HepG2 (cell line): Measurements from ENCODE around the gene ACTL8. TPM values are rescaled to one million over a fixed set of nuclear protein-coding genes. Genes with fewer than 3 reads are reported as not detected.

ENCODE experiments used
- ESRRA ChIP-seq: sonication (generic); formaldehyde crosslinking; IDR thresholded peaks from 2 replicates; pipeline ENCODE4 v1.5.1; 2020; ENCODE audit warnings: mild to moderate bottlenecking, low read depth, missing genetic modification reagents
- ETV6 ChIP-seq: sonication (generic); formaldehyde crosslinking; conservative IDR thresholded peaks from 2 replicates; pipeline ENCODE4 v1.4.0; 2020; ENCODE audit warnings: missing genetic modification reagents
- HDAC6 ChIP-seq: fragments of 200-600 bp; sonication (generic); IDR thresholded peaks from 2 replicates; pipeline ENCODE4 v1.7.0; 2017; ENCODE audit warnings: mild to moderate bottlenecking, antibody characterized with exemption, low read length, low read depth
- HMG20B ChIP-seq: conservative IDR thresholded peaks from 2 replicates; pipeline ENCODE4 v1.6.1; 2016; ENCODE audit warnings: missing genetic modification reagents, missing compliant biosample characterization
- KAT8 ChIP-seq: IDR thresholded peaks from 2 replicates; pipeline ENCODE4 v1.6.1; 2016; ENCODE audit warnings: missing genetic modification reagents, missing compliant biosample characterization
- MIER3 ChIP-seq: IDR thresholded peaks from 2 replicates; pipeline ENCODE4 v1.6.1; 2016; ENCODE audit warnings: missing compliant biosample characterization, borderline replicate concordance
- NCOA5 ChIP-seq: sonication (generic); formaldehyde crosslinking; IDR thresholded peaks from 2 replicates; pipeline ENCODE4 v1.4.0; 2020; ENCODE audit warnings: missing genetic modification reagents
- PCBP2 ChIP-seq: fragments of 200-400 bp; formaldehyde crosslinking; optimal IDR thresholded peaks from 2 replicates; pipeline ENCODE3; 2018; ENCODE audit warnings: low read length, low read depth; ENCODE audit not compliant: poor library complexity, severe bottlenecking
- RAD51 ChIP-seq: fragments of 450-650 bp; IDR thresholded peaks from 2 replicates; pipeline ENCODE4 v1.6.1; 2016; ENCODE audit warnings: borderline replicate concordance
- ZC3H4 ChIP-seq: sonication (generic); formaldehyde crosslinking; IDR thresholded peaks from 2 replicates; pipeline ENCODE4 v1.4.0; 2020; ENCODE audit warnings: missing genetic modification reagents, borderline replicate concordance
- ZFP36 ChIP-seq: fragments of 150-350 bp; IDR thresholded peaks from 2 replicates; pipeline ENCODE4 v1.6.1; 2018; ENCODE audit warnings: borderline replicate concordance, low read length, low read depth; ENCODE audit not compliant: partially characterized antibody
- ZKSCAN1 ChIP-seq: fragments of 150-350 bp; IDR thresholded peaks from 2 replicates; pipeline ENCODE4 v1.6.1; 2014; ENCODE audit warnings: low read length
- ZNF124 ChIP-seq: sonication (generic); formaldehyde crosslinking; IDR thresholded peaks from 2 replicates; pipeline ENCODE4 v1.4.0; 2020; ENCODE audit warnings: missing genetic modification reagents
- ZNF333 ChIP-seq: sonication (generic); formaldehyde crosslinking; IDR thresholded peaks from 2 replicates; pipeline ENCODE4 v1.4.0; 2020; ENCODE audit warnings: mild to moderate bottlenecking, missing genetic modification reagents, borderline replicate concordance
- ZNF350 ChIP-seq: sonication (generic); formaldehyde crosslinking; IDR thresholded peaks from 2 replicates; pipeline ENCODE4 v1.4.0; 2020; ENCODE audit warnings: mild to moderate bottlenecking, low read depth, missing genetic modification reagents, borderline replicate concordance
- ZNF747 ChIP-seq: sonication (generic); formaldehyde crosslinking; IDR thresholded peaks from 2 replicates; pipeline ENCODE4 v1.8.1; 2023; ENCODE audit warnings: missing genetic modification reagents, mild to moderate bottlenecking, borderline replicate concordance
- ZNF883 ChIP-seq: sonication (generic); formaldehyde crosslinking; IDR thresholded peaks from 2 replicates; pipeline ENCODE4 v1.5.1; 2020; ENCODE audit warnings: mild to moderate bottlenecking, missing genetic modification reagents; ENCODE audit errors: not compliant biosample characterization
- polyA plus RNA-seq, 8 experiments: library from polyadenylated mRNA; depleted of rRNA in 3 of 8; stranded (reverse) in 7 of 8; unstranded in 1 of 8; fragments of >200 nt; fragmentation: Illumina TruSeq in 4 of 8; extraction: Trizol in 4 of 8; gene quantifications; 2 replicates each; pipeline versions ENCODE4 v1.2.1 to v1.2.3, GENCODE V29; 2011 to 2016; ENCODE audit warnings: low read depth in 4 of 8, missing spikeins in 1 of 8, mixed read lengths in 1 of 8; ENCODE audit not compliant: insufficient read depth in 1 of 8
- total RNA-seq, 5 experiments: library from RNA; depleted of rRNA; stranded (reverse); fragments of >200 nt; fragmentation: Illumina TruSeq; extraction: Trizol; gene quantifications; 2 replicates each; pipeline ENCODE4 v1.2.3, GENCODE V29; 2016; ENCODE audit warnings: low read depth in 1 of 5
- TF ChIP-seq, protein P1 (sequence below): sonication (generic); formaldehyde crosslinking; IDR thresholded peaks from 2 replicates; pipeline ENCODE4 v1.5.0; 2020; ENCODE audit warnings: missing genetic modification reagents
- TF ChIP-seq, protein P2 (sequence below): IDR thresholded peaks from 2 replicates; pipeline ENCODE4 v1.6.1; 2016; ENCODE audit warnings: mild to moderate bottlenecking, missing biosample characterization, missing genetic modification reagents
- TF ChIP-seq, protein P3 (sequence below): sonication (generic); formaldehyde crosslinking; IDR thresholded peaks from 2 replicates; pipeline ENCODE4 v1.8.1; 2022; ENCODE audit warnings: low read depth, mild to moderate bottlenecking, missing genetic modification reagents
- TF ChIP-seq, protein P4 (sequence below): IDR thresholded peaks from 2 replicates; pipeline ENCODE4 v1.4.0; 2020; ENCODE audit warnings: mild to moderate bottlenecking, missing genetic modification reagents

Gene ACTL8
- total and polyA plus RNA-seq, 2 of the 13 experiments (the other 11 are each of a cell fraction or from before 2014, with no cell fraction given), result 0.09 to 0.64 TPM

DNA sequence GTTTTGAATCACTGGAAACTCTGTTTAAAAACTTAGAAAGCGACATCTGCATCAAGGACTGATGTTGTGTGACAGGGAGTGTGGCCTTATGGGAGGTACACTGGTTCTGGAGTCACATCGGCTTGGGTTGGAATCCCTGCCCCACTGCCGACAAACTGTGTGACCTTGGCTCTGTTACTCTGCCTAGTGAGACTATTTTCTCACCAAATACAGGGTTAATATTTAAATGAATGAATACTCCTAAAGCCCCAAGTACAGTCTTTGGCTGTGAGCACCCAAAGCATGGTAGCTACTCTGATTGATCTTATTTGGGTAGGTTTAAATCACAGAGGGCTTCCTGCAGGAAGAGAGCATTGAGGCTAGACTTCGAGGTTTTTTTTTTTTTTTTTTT lies 102.0 kb downstream of the ACTL8 start (continued):
- TF ChIP-seq, protein P1, sequence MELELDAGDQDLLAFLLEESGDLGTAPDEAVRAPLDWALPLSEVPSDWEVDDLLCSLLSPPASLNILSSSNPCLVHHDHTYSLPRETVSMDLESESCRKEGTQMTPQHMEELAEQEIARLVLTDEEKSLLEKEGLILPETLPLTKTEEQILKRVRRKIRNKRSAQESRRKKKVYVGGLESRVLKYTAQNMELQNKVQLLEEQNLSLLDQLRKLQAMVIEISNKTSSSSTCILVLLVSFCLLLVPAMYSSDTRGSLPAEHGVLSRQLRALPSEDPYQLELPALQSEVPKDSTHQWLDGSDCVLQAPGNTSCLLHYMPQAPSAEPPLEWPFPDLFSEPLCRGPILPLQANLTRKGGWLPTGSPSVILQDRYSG (CRISPR knock-in tag), result no peak
- no peak for TF ChIP-seq KAT8
- TF ChIP-seq ZNF883, result no peak
- no peak for TF ChIP-seq RAD51
- TF ChIP-seq ESRRA (CRISPR knock-in tag), result no peak
- no peak for TF ChIP-seq ZNF124 (CRISPR knock-in tag)
- TF ChIP-seq HMG20B (CRISPR knock-in tag), result no peak
- TF ChIP-seq, protein P2, sequence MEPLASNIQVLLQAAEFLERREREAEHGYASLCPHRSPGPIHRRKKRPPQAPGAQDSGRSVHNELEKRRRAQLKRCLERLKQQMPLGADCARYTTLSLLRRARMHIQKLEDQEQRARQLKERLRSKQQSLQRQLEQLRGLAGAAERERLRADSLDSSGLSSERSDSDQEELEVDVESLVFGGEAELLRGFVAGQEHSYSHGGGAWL (CRISPR knock-in tag), result no peak
- no peak for TF ChIP-seq ZNF747
- no peak for TF ChIP-seq ZNF350 (CRISPR knock-in tag)
- no peak for TF ChIP-seq ZKSCAN1
- no peak for TF ChIP-seq ZC3H4 (CRISPR knock-in tag)
- no peak for TF ChIP-seq PCBP2
- TF ChIP-seq ZFP36, result peak; percentile 72
- no peak for TF ChIP-seq ETV6 (CRISPR knock-in tag)
- no peak for TF ChIP-seq NCOA5 (CRISPR knock-in tag)
- no peak for TF ChIP-seq ZNF333 (CRISPR knock-in tag)
- TF ChIP-seq, protein P3, sequence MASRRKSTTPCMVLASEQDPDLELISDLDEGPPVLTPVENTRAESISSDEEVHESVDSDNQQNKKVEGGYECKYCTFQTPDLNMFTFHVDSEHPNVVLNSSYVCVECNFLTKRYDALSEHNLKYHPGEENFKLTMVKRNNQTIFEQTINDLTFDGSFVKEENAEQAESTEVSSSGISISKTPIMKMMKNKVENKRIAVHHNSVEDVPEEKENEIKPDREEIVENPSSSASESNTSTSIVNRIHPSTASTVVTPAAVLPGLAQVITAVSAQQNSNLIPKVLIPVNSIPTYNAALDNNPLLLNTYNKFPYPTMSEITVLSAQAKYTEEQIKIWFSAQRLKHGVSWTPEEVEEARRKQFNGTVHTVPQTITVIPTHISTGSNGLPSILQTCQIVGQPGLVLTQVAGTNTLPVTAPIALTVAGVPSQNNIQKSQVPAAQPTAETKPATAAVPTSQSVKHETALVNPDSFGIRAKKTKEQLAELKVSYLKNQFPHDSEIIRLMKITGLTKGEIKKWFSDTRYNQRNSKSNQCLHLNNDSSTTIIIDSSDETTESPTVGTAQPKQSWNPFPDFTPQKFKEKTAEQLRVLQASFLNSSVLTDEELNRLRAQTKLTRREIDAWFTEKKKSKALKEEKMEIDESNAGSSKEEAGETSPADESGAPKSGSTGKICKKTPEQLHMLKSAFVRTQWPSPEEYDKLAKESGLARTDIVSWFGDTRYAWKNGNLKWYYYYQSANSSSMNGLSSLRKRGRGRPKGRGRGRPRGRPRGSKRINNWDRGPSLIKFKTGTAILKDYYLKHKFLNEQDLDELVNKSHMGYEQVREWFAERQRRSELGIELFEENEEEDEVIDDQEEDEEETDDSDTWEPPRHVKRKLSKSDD, result no peak
- TF ChIP-seq HDAC6, result no peak
- no peak for TF ChIP-seq MIER3 (CRISPR knock-in tag)
- TF ChIP-seq, protein P4, sequence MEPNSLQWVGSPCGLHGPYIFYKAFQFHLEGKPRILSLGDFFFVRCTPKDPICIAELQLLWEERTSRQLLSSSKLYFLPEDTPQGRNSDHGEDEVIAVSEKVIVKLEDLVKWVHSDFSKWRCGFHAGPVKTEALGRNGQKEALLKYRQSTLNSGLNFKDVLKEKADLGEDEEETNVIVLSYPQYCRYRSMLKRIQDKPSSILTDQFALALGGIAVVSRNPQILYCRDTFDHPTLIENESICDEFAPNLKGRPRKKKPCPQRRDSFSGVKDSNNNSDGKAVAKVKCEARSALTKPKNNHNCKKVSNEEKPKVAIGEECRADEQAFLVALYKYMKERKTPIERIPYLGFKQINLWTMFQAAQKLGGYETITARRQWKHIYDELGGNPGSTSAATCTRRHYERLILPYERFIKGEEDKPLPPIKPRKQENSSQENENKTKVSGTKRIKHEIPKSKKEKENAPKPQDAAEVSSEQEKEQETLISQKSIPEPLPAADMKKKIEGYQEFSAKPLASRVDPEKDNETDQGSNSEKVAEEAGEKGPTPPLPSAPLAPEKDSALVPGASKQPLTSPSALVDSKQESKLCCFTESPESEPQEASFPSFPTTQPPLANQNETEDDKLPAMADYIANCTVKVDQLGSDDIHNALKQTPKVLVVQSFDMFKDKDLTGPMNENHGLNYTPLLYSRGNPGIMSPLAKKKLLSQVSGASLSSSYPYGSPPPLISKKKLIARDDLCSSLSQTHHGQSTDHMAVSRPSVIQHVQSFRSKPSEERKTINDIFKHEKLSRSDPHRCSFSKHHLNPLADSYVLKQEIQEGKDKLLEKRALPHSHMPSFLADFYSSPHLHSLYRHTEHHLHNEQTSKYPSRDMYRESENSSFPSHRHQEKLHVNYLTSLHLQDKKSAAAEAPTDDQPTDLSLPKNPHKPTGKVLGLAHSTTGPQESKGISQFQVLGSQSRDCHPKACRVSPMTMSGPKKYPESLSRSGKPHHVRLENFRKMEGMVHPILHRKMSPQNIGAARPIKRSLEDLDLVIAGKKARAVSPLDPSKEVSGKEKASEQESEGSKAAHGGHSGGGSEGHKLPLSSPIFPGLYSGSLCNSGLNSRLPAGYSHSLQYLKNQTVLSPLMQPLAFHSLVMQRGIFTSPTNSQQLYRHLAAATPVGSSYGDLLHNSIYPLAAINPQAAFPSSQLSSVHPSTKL (CRISPR knock-in tag), result no peak
